T-helper 17 cell (primary cell): Measurements from ENCODE around the gene MTNR1B. TPM values are rescaled to one million over a fixed set of nuclear protein-coding genes. Genes with fewer than 3 reads are reported as not detected.

ENCODE experiments used
- ATAC-seq: fragments of 150-1000 bp; cut with Tn5 transposase; 2 replicates; pipeline ENCODE4 v1.10.0; 2021; ENCODE audit warnings: mild to moderate bottlenecking, moderate library complexity
- DNase-seq, 3 donors: peaks; one replicate each; pipeline versions ENCODE4 v3.0.0 to v3.0.0-alpha.2; 2020 to 2021
- H3K9me3 ChIP-seq: one replicate; pipeline ENCODE4 v1.7.0; 2013; ENCODE audit warnings: low read length, mild to moderate bottlenecking; ENCODE audit not compliant: control insufficient read depth, poor library complexity, severe bottlenecking
- H3K27ac Mint-ChIP-seq: one replicate; pipeline ENCODE4 v1.8.0; 2022; ENCODE audit warnings: mild to moderate bottlenecking, moderate library complexity, mixed read lengths
- H3K27me3 Mint-ChIP-seq: one replicate; pipeline ENCODE4 v1.8.0; 2022; ENCODE audit warnings: mixed read lengths
- H3K36me3 Mint-ChIP-seq: one replicate; pipeline ENCODE4 v1.8.0; 2022; ENCODE audit warnings: low read depth, mixed read lengths
- H3K4me1 Mint-ChIP-seq: one replicate; pipeline ENCODE4 v1.8.0; 2022; ENCODE audit warnings: mild to moderate bottlenecking, mixed read lengths
- H3K4me3 Mint-ChIP-seq: one replicate; pipeline ENCODE4 v1.8.0; 2022; ENCODE audit warnings: mild to moderate bottlenecking, moderate library complexity, mixed read lengths
- total RNA-seq, 4 donors: library from RNA in 2 of 4; stranded (reverse) in 2 of 4; gene quantifications; one replicate each; pipeline ENCODE4 v1.2.3 and lab custom pipeline; 2022 to 2026

Gene MTNR1B
- total RNA-seq = not detected
- total RNA-seq (lab: John Stamatoyannopoulos, UW) = 0 reads per million in 2 donors

- H3K4me3 Mint-ChIP-seq = no peak within 1 kb of the TSS
- H3K27ac Mint-ChIP-seq = no peak within 1 kb of the TSS
- peaks cover 44% of the 10 kb centered on the region for H3K27me3 Mint-ChIP-seq
- no peaks in the 10 kb centered on the region for H3K9me3 ChIP-seq
- no peak for ATAC-seq
- no peak for DNase-seq
- H3K36me3 Mint-ChIP-seq = no peaks in the 10 kb centered on the region
- H3K4me1 Mint-ChIP-seq = no peaks in the 10 kb centered on the region
These were observed at the start of gene MTNR1B for GRCh38 chr11:92969634-92970347. MTNR1B (plus strand) TSS chr11:92969651; CDS start chr11:92969726, 75 bp downstream.

DNA sequence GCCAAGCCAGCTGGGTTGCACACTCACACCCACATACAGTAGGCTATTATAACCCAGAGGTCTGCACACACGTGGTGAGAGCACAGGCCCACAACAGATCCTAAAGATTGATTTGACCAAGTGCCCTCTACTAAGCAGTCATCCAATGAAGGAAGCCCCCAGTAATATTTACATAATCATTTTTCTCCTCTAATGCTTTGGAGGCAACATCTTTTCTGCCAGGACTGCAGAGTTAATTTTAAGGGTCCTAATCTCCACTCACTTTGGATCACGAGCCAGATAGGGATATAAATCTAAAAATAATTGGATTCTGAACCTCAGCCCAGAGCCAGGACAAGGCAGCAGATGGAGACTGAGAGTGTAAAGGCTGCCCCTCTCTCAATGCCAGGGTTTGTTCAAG, 49.1 kb upstream of the MTNR1B start:
- Mint-ChIP-seq H3K27me3 (peaks cover 39% of the 10 kb centered on the region), H3K4me1 (no peaks in the 10 kb centered on the region), H3K4me3 (no peak overlapping the region), H3K27ac (no peak overlapping the region), H3K36me3 (no peaks in the 10 kb centered on the region)
- DNase-seq (no peak), ATAC-seq (no peak)
- H3K9me3 ChIP-seq = no peaks in the 10 kb centered on the region

- Mint-ChIP-seq H3K27ac (no peak overlapping the region), H3K4me3 (no peak overlapping the region), H3K27me3 (peaks cover 25% of the 10 kb centered on the region), H3K4me1 (no peaks in the 10 kb centered on the region), H3K36me3 (no peaks in the 10 kb centered on the region)
- ATAC-seq (no peak), DNase-seq (no peak)
- H3K9me3 ChIP-seq = no peaks in the 10 kb centered on the region
These were observed 46.7 kb upstream of the MTNR1B start for GRCh38 chr11:92922731-92923130.

GRCh38 chr11:92929246-92929645, 40.2 kb upstream of the MTNR1B start:
- Mint-ChIP-seq H3K36me3 (no peaks in the 10 kb centered on the region), H3K4me3 (no peak overlapping the region), H3K27ac (no peak overlapping the region), H3K27me3 (peaks cover 27% of the 10 kb centered on the region), H3K4me1 (no peaks in the 10 kb centered on the region)
- DNase-seq = no peak
- no peaks in the 10 kb centered on the region for H3K9me3 ChIP-seq
- ATAC-seq = no peak

DNA sequence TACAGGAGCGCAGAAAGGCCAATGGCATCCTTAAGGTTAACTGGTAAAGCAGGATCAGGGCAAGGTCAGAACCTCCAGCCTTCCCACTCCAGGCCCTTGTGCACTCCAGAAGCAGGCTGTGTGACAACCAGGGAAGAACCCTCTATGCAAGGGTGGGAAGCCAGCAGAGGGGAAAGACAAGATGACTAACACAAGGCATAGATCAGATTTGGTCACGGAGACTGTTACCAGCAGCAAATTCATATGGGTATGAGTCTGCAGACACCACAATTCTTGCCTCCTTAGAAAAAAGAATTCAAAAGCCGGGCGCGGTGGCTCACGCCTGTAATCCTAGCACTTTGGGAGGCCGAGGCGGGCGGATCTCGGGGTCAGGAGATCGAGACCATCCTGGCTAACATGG, 39.8 kb upstream of the MTNR1B start:
- Mint-ChIP-seq H3K36me3 (no peaks in the 10 kb centered on the region), H3K27ac (no peak overlapping the region), H3K4me1 (no peaks in the 10 kb centered on the region), H3K27me3 (peaks cover 27% of the 10 kb centered on the region), H3K4me3 (no peak overlapping the region)
- DNase-seq = no peak
- ATAC-seq = no peak
- no peaks in the 10 kb centered on the region for H3K9me3 ChIP-seq

DNA sequence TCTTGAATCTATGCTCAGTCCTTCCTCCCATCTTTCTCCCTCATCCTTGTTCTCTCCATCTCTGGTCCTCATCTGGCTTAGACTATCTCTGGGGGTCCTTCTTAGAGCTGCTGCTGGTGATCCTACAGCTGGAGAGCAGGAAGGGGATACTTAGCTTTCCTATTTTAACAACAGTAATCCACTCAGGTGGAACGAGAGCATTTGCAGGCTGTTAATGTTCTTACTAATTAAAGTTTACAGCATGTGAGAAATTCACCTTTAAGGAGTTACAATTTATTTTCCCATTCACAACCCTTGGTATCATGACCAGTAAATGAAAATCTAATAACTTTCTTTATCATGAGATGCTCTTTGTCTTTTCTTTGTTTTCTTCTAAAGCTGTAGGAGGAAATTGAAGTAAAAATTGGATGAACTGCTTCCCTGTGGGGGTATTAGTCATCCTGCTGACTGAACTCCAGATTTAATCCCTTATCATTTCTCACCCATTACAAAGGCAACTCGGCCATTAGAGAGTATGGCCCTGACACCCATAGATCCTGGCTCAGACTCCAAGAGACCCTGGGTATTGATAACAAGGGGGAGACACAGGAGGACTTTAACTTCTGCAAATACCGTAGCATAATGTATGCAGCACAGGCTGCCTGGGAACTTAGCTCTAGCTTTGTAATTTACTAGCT, 37.6 kb upstream of the MTNR1B start:
- Mint-ChIP-seq H3K36me3 (no peaks in the 10 kb centered on the region), H3K4me1 (no peaks in the 10 kb centered on the region), H3K4me3 (no peak overlapping the region), H3K27me3 (peaks cover 34% of the 10 kb centered on the region), H3K27ac (no peak overlapping the region)
- no peaks in the 10 kb centered on the region for H3K9me3 ChIP-seq
- DNase-seq (no peak), ATAC-seq (no peak)

DNA sequence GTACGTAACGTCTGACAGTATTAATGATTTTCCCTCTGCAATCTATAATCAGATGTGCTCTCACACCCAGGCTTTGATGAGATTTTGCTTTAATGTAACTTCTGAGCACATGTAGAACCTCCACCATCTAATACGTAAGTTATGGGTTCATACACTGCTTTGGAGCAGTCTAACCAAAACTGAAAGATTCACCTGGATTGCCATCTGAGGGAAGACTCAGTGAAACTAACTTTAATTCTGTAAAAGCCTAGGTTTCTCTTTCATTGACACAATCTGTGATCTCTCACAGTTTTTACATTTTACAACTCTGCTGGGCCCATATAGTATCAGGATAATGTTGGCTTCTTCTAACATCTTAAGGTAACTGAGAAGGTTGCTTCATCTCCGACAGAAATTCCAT, 30.1 kb upstream of the MTNR1B start:
- peaks cover 26% of the 10 kb centered on the region for H3K27me3 Mint-ChIP-seq
- DNase-seq (no peak), ATAC-seq (no peak)
- H3K36me3 Mint-ChIP-seq = no peaks in the 10 kb centered on the region
- H3K4me3 Mint-ChIP-seq = no peak overlapping the region
- no peak overlapping the region for H3K27ac Mint-ChIP-seq
- H3K9me3 ChIP-seq = no peaks in the 10 kb centered on the region
- H3K4me1 Mint-ChIP-seq = peaks cover 6% of the 10 kb centered on the region

GRCh38 chr11:92941676-92942571, 27.5 kb upstream of the MTNR1B start:
- DNase-seq (no peak), ATAC-seq (peak; percentile 36)
- H3K9me3 ChIP-seq = no peaks in the 10 kb centered on the region
- Mint-ChIP-seq H3K27ac (no peak overlapping the region), H3K27me3 (peaks cover 20% of the 10 kb centered on the region), H3K4me3 (no peak overlapping the region), H3K36me3 (no peaks in the 10 kb centered on the region), H3K4me1 (peaks cover 6% of the 10 kb centered on the region)

- ATAC-seq (no peak), DNase-seq (no peak)
- Mint-ChIP-seq H3K4me3 (no peak overlapping the region), H3K27me3 (peaks cover 13% of the 10 kb centered on the region), H3K36me3 (no peaks in the 10 kb centered on the region), H3K27ac (no peak overlapping the region), H3K4me1 (peaks cover 4% of the 10 kb centered on the region)
- H3K9me3 ChIP-seq = no peaks in the 10 kb centered on the region
These were observed 22.7 kb upstream of the MTNR1B start for GRCh38 chr11:92946707-92947106.

DNA sequence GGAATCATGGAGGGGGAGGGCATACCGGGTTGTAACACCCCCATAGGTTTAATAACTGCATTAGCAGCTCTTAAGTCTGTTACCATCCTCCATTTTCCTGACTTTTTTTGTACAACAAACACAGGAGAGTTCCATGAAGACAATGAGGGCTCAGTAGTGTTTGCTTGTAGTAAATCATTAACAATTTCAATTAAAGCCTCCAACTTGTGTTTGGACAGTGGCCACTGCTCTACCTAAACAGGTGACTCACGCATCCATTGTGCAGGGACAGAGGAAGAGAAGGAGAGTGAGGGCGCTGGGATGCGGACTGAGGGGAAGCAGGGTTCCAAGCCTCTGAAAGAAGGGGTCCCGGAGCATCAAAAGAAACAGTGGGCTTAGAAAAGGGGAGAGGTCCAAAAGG, 21.3 kb upstream of the MTNR1B start:
- Mint-ChIP-seq H3K4me1 (no peaks in the 10 kb centered on the region), H3K4me3 (no peak overlapping the region), H3K27ac (no peak overlapping the region), H3K36me3 (no peaks in the 10 kb centered on the region), H3K27me3 (no peaks in the 10 kb centered on the region)
- no peaks in the 10 kb centered on the region for H3K9me3 ChIP-seq
- DNase-seq = no peak
- ATAC-seq = no peak

DNA sequence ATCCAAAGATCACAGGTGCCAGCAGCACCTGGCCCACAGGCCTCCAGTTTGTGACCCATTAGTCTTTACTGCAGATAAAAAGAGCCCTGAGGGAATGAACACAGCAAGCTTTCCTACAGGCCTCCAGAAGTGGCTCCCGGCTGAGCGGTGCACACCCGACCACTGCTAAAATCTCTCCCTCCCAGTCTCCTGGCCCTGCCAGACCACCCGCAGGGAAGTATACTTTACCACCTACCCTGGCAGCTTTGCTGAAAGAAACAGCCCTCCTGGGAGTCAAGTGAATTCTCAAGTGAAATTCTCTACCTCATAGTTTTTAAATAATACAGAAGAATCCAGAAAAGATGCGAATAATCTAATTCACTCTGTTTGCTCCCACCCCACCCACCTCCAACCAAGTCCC, 15.4 kb upstream of the MTNR1B start:
- no peaks in the 10 kb centered on the region for H3K9me3 ChIP-seq
- Mint-ChIP-seq H3K4me3 (no peak overlapping the region), H3K4me1 (no peaks in the 10 kb centered on the region), H3K27ac (no peak overlapping the region), H3K27me3 (peaks cover 12% of the 10 kb centered on the region), H3K36me3 (no peaks in the 10 kb centered on the region)
- no peak for ATAC-seq
- DNase-seq = no peak

DNA sequence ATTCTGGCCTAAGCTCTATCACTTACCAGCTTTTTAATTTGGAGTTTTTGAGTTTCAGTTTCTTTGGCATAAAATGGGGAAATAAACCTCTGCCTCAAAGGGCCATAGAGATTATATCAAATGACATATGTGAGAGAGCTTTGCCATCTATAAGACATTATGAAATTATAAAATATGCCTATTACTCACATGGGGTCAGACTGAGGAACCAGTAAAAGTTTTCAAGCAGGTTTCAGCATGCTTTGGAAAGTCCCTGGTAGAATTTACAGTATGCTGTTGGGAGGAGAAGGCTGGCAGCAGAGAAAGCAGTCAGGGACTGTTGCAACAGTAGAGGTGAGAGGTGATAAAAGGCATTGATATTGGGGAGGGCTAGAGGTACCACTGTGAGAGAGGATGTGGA, 13.6 kb upstream of the MTNR1B start:
- no peaks in the 10 kb centered on the region for H3K36me3 Mint-ChIP-seq
- DNase-seq (no peak), ATAC-seq (no peak)
- no peak overlapping the region for H3K4me3 Mint-ChIP-seq
- H3K9me3 ChIP-seq = no peaks in the 10 kb centered on the region
- H3K27me3 Mint-ChIP-seq = peaks cover 12% of the 10 kb centered on the region
- H3K4me1 Mint-ChIP-seq = no peaks in the 10 kb centered on the region
- H3K27ac Mint-ChIP-seq = no peak overlapping the region

DNA sequence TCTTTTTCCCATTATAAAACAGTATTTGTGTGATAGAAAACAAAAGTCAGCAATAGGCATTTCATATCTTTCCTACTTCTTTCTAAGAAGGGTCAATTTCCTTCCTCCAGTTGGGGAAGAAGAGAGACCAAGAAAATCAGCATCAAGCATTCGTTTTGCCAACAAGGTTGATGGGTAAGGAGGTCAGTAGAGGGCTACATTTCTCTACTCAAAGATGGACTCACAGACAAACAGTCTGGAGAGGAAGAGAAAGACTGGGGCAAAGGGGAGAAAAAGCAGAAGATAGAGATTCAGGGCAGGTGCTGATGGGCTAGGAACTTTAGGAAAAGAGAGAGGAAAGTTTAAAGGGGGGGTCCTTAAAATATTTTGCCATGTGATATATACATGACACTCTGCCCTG, 8.6 kb upstream of the MTNR1B start:
- DNase-seq = no peak
- H3K36me3 Mint-ChIP-seq = no peaks in the 10 kb centered on the region
- H3K27ac Mint-ChIP-seq = no peak overlapping the region
- no peak for ATAC-seq
- peaks cover 15% of the 10 kb centered on the region for H3K27me3 Mint-ChIP-seq
- no peaks in the 10 kb centered on the region for H3K4me1 Mint-ChIP-seq
- no peaks in the 10 kb centered on the region for H3K9me3 ChIP-seq
- no peak overlapping the region for H3K4me3 Mint-ChIP-seq
